MM.1S (cell line): ENCODE results near the gene TNKS2.

ENCODE experiments used
- DNase-seq: peaks from one replicate; pipeline ENCODE4 v3.0.0-alpha.2; 2015
- H2AFZ ChIP-seq: fragments of 300-600 bp; sonication (generic); 2 replicates; pipeline ENCODE4 v1.6.0; 2016; ENCODE audit warnings: antibody characterized with exemption, low read length
- H3F3A ChIP-seq: fragments of 300-600 bp; sonication (generic); 2 replicates; pipeline ENCODE4 v1.6.1; 2016; ENCODE audit warnings: mild to moderate bottlenecking, antibody characterized with exemption, low read length, moderate library complexity, mixed read lengths; ENCODE audit not compliant: insufficient read depth
- H3K27ac ChIP-seq: fragments of 300-600 bp; sonication (generic); 2 replicates; pipeline ENCODE4 v1.5.1; 2016; ENCODE audit warnings: mild to moderate bottlenecking, low read length
- H3K27me3 ChIP-seq: fragments of 300-600 bp; sonication (generic); replicated peaks from 2 replicates; pipeline ENCODE4 v1.6.0; 2016; ENCODE audit warnings: low read length; ENCODE audit not compliant: insufficient read depth
- H3K36me3 ChIP-seq: fragments of 300-600 bp; sonication (generic); replicated peaks from 2 replicates; pipeline ENCODE4 v1.6.1; 2016; ENCODE audit warnings: mild to moderate bottlenecking, low read length, mixed read lengths; ENCODE audit not compliant: insufficient read depth
- H3K4me1 ChIP-seq: fragments of 300-600 bp; sonication (generic); 2 replicates; pipeline ENCODE4 v1.6.1; 2016; ENCODE audit warnings: low read length, mixed read lengths
- H3K4me2 ChIP-seq: fragments of 300-600 bp; sonication (generic); 2 replicates; pipeline ENCODE4 v1.6.0; 2016; ENCODE audit warnings: low read depth, low read length
- H3K4me3 ChIP-seq: fragments of 300-600 bp; sonication (generic); 2 replicates; pipeline ENCODE4 v1.5.1; 2016; ENCODE audit warnings: low read length, mixed read lengths
- H3K79me2 ChIP-seq: fragments of 300-600 bp; sonication (generic); 2 replicates; pipeline ENCODE4 v1.6.1; 2016; ENCODE audit warnings: mixed run types, low read length, mixed read lengths
- H3K9ac ChIP-seq: fragments of 300-600 bp; sonication (generic); 2 replicates; pipeline ENCODE4 v1.6.1; 2016; ENCODE audit warnings: low read length, mixed read lengths
- H3K9me2 ChIP-seq: fragments of 300-600 bp; sonication (generic); replicated peaks from 2 replicates; pipeline ENCODE4 v1.6.1; 2016; ENCODE audit warnings: mild to moderate bottlenecking, low read length, mixed read lengths; ENCODE audit not compliant: insufficient read depth
- H3K9me3 ChIP-seq: fragments of 300-600 bp; sonication (generic); replicated peaks from 2 replicates; pipeline ENCODE4 v1.6.1; 2016; ENCODE audit warnings: mild to moderate bottlenecking, low read length, mixed read lengths; ENCODE audit not compliant: insufficient read depth
- H4K20me1 ChIP-seq: fragments of 300-600 bp; sonication (generic); 2 replicates; pipeline ENCODE4 v1.6.1; 2016; ENCODE audit warnings: mild to moderate bottlenecking, low read length, moderate library complexity, mixed read lengths; ENCODE audit not compliant: insufficient read depth
- EZH2 ChIP-seq: fragments of 300-600 bp; sonication (generic); optimal IDR thresholded peaks from 2 replicates; pipeline ENCODE3; 2017; ENCODE audit warnings: low read depth, mild to moderate bottlenecking, antibody characterized with exemption, low read length, mixed read lengths
- EZH2phosphoT487 ChIP-seq: fragments of 300-600 bp; sonication (generic); IDR thresholded peaks from 2 replicates; pipeline ENCODE4 v1.6.1; 2018; ENCODE audit warnings: antibody characterized with exemption, low read length
- TF ChIP-seq, protein P1 (sequence below): fragments of 300-600 bp; sonication (generic); IDR thresholded peaks from 2 replicates; pipeline ENCODE4 v1.5.1; 2016; ENCODE audit warnings: antibody characterized with exemption, low read length, mixed read lengths

The TNKS2 gene

DNA sequence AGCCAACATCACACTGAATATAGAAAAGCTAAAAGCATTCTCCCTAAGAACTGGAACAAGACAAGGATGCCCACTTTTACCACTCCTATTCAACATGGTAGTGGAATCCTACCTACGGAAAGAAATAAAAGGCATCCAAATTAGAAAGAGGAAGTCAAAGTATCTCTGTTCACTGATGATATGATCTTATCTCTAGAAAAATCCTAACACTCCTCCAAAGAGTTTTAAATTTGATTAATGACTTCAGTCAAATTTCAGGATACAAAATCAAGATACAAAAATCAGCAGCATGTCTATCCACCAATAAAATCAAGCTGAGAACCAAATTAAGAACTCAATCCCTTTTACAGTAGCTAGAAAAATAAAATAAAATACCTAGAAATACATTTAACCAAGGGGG is 35.3 kb upstream of the TNKS2 start:
- Histone ChIP-seq H4K20me1 (no peaks in the 10 kb centered on the region), H3K9me3 (no peaks in the 10 kb centered on the region), H3K9ac (no peak overlapping the region), H2AFZ (no peak overlapping the region), H3K79me2 (no peaks in the 10 kb centered on the region), H3K27ac (no peak overlapping the region), H3K4me3 (no peak overlapping the region), H3K4me2 (no peak overlapping the region), H3K36me3 (no peaks in the 10 kb centered on the region), H3K4me1 (no peaks in the 10 kb centered on the region), H3K9me2 (no peaks in the 10 kb centered on the region), H3F3A (no peaks in the 10 kb centered on the region), H3K27me3 (no peaks in the 10 kb centered on the region)
- TF ChIP-seq EZH2phosphoT487 (no peak), EZH2 (no peak)
- no peak for DNase-seq

- no peak overlapping the region for H3K9ac ChIP-seq
- no peaks in the 10 kb centered on the region for H3K79me2 ChIP-seq
- H2AFZ ChIP-seq: no peak overlapping the region
- TF ChIP-seq, protein P1, sequence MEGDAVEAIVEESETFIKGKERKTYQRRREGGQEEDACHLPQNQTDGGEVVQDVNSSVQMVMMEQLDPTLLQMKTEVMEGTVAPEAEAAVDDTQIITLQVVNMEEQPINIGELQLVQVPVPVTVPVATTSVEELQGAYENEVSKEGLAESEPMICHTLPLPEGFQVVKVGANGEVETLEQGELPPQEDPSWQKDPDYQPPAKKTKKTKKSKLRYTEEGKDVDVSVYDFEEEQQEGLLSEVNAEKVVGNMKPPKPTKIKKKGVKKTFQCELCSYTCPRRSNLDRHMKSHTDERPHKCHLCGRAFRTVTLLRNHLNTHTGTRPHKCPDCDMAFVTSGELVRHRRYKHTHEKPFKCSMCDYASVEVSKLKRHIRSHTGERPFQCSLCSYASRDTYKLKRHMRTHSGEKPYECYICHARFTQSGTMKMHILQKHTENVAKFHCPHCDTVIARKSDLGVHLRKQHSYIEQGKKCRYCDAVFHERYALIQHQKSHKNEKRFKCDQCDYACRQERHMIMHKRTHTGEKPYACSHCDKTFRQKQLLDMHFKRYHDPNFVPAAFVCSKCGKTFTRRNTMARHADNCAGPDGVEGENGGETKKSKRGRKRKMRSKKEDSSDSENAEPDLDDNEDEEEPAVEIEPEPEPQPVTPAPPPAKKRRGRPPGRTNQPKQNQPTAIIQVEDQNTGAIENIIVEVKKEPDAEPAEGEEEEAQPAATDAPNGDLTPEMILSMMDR: no peak
- TF ChIP-seq EZH2: no peak
- no peak overlapping the region for H3K4me3 ChIP-seq
- H3K4me1 ChIP-seq: no peaks in the 10 kb centered on the region
- no peak overlapping the region for H3K27ac ChIP-seq
- no peaks in the 10 kb centered on the region for H3K9me2 ChIP-seq
- H3K36me3 ChIP-seq: no peaks in the 10 kb centered on the region
- no peaks in the 10 kb centered on the region for H3K27me3 ChIP-seq
- H3K9me3 ChIP-seq: no peaks in the 10 kb centered on the region
- H3K4me2 ChIP-seq: no peak overlapping the region
- no peak for DNase-seq
- no peaks in the 10 kb centered on the region for H3F3A ChIP-seq
- no peaks in the 10 kb centered on the region for H4K20me1 ChIP-seq
Observed at GRCh38 chr10:91766676-91767075, 31.6 kb upstream of the TNKS2 start.

- no peak overlapping the region for H3K4me2 ChIP-seq
- no peaks in the 10 kb centered on the region for H3K36me3 ChIP-seq
- H4K20me1 ChIP-seq: no peaks in the 10 kb centered on the region
- H3K79me2 ChIP-seq: no peaks in the 10 kb centered on the region
- TF ChIP-seq EZH2phosphoT487 (no peak), EZH2 (no peak)
- TF ChIP-seq, protein P1: no peak
- H2AFZ ChIP-seq: no peak overlapping the region
- H3K4me3 ChIP-seq: no peak overlapping the region
- H3K9me2 ChIP-seq: no peaks in the 10 kb centered on the region
- DNase-seq: no peak
- no peak overlapping the region for H3K27ac ChIP-seq
- no peaks in the 10 kb centered on the region for H3K9me3 ChIP-seq
- no peaks in the 10 kb centered on the region for H3K4me1 ChIP-seq
- H3F3A ChIP-seq: no peaks in the 10 kb centered on the region
- no peak overlapping the region for H3K9ac ChIP-seq
- H3K27me3 ChIP-seq: no peaks in the 10 kb centered on the region
Observed at GRCh38 chr10:91768123-91768522, 30.1 kb upstream of the TNKS2 start.

DNA sequence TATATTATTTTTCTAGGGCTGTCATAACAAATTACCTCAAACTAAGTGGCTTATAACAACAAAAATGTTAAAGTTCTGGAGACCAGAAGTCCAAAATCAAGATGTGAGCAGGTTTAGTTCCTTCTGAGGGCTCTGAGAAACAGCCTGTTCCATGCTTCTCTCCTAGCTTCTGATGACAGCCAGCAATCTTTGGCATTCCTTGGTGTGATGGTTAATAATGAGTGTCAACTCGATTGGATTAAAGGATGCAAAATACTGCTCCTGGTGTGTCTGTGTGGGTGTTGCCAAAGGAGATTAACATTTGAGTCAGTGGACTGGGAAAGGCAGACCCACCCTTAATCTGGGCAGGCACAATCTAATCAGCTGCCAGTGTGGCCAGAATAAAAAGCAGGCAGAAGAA is 26.3 kb upstream of the TNKS2 start:
- DNase-seq: no peak
- TF ChIP-seq EZH2 (no peak), EZH2phosphoT487 (no peak)
- TF ChIP-seq, protein P1: no peak
- no peaks in the 10 kb centered on the region for H3K79me2 ChIP-seq

More for the DNA sequence above, 26.3 kb upstream of the TNKS2 start:
- H4K20me1 ChIP-seq: no peaks in the 10 kb centered on the region
- H3K27ac ChIP-seq: no peak overlapping the region
- no peaks in the 10 kb centered on the region for H3K36me3 ChIP-seq
- no peak overlapping the region for H3K4me3 ChIP-seq
- no peaks in the 10 kb centered on the region for H3F3A ChIP-seq
- no peak overlapping the region for H2AFZ ChIP-seq
- H3K27me3 ChIP-seq: no peaks in the 10 kb centered on the region
- H3K4me1 ChIP-seq: no peaks in the 10 kb centered on the region
- no peak overlapping the region for H3K9ac ChIP-seq
- no peaks in the 10 kb centered on the region for H3K9me2 ChIP-seq
- no peak overlapping the region for H3K4me2 ChIP-seq
- H3K9me3 ChIP-seq: no peaks in the 10 kb centered on the region
